HG02938 (cell line): ENCODE measurements around the gene DOK6.

Experiments
- ATAC-seq: cut with Tn5 transposase; IDR thresholded peaks from one replicate; pipeline ENCODE4 v1.9.1; 2021; ENCODE audit warnings: mild to moderate bottlenecking, moderate library complexity; ENCODE audit not compliant: unreplicated experiment

The DOK6 gene

GRCh38 chr18:69432847-69433246, 32.2 kb downstream of the DOK6 start:
- no peak for ATAC-seq

- no peak for ATAC-seq
Observed at GRCh38 chr18:69435000-69435399, 34.3 kb downstream of the DOK6 start.

GRCh38 chr18:69444221-69444620, 43.5 kb downstream of the DOK6 start:
- ATAC-seq: no peak

- no peak for ATAC-seq
Observed at GRCh38 chr18:69447886-69448285, 47.2 kb downstream of the DOK6 start.

- no peak for ATAC-seq
Observed at GRCh38 chr18:69455125-69455524, 54.4 kb downstream of the DOK6 start.

- ATAC-seq: peak; percentile 78
Observed at GRCh38 chr18:69469444-69469919, 68.8 kb downstream of the DOK6 start.

GRCh38 chr18:69480460-69480859, 79.8 kb downstream of the DOK6 start:
- no peak for ATAC-seq

GRCh38 chr18:69483574-69483973, 82.9 kb downstream of the DOK6 start:
- ATAC-seq: no peak

GRCh38 chr18:69484699-69485396, 84.2 kb downstream of the DOK6 start:
- no peak for ATAC-seq

GRCh38 chr18:69487488-69488394, 87.1 kb downstream of the DOK6 start:
- no peak for ATAC-seq

GRCh38 chr18:69490072-69490471, 89.4 kb downstream of the DOK6 start:
- no peak for ATAC-seq

GRCh38 chr18:69490813-69491212, 90.1 kb downstream of the DOK6 start:
- ATAC-seq: no peak

- no peak for ATAC-seq
Observed at GRCh38 chr18:69491576-69491975, 90.9 kb downstream of the DOK6 start.

- ATAC-seq: no peak
Observed at GRCh38 chr18:69492861-69493260, 92.2 kb downstream of the DOK6 start.

GRCh38 chr18:69494841-69495240, 94.2 kb downstream of the DOK6 start:
- no peak for ATAC-seq

GRCh38 chr18:69495338-69495737, 94.7 kb downstream of the DOK6 start:
- no peak for ATAC-seq

GRCh38 chr18:69495841-69496533, 95.3 kb downstream of the DOK6 start:
- ATAC-seq: no peak

- ATAC-seq: no peak
Observed at GRCh38 chr18:69518989-69519388, 118.3 kb downstream of the DOK6 start.

- ATAC-seq: no peak
Observed at GRCh38 chr18:69523582-69523981, 122.9 kb downstream of the DOK6 start.

- no peak for ATAC-seq
Observed at GRCh38 chr18:69528435-69528834, 127.7 kb downstream of the DOK6 start.

GRCh38 chr18:69529151-69529550, 128.5 kb downstream of the DOK6 start:
- no peak for ATAC-seq
